GM23248 (cell line): Measurements from ENCODE around the gene SLC13A2. TPM values are rescaled to one million over a fixed set of nuclear protein-coding genes. Genes with fewer than 3 reads are reported as not detected.
"Not testable (repeated sequence)": the region's sequence is repeated elsewhere in the genome, so short reads cannot be mapped to it uniquely, and the experiment has no call there.

Source experiments
- DNase-seq: peaks from one replicate; pipeline ENCODE4 v3.0.0-alpha.2; 2015
- H2AFZ ChIP-seq: fragments of 200-600 bp; sonication (generic); 2 replicates; pipeline ENCODE4 v1.6.1; 2016; ENCODE audit warnings: antibody characterized with exemption
- H3F3A ChIP-seq: fragments of 200-600 bp; sonication (generic); 2 replicates; pipeline ENCODE4 v1.6.1; 2016; ENCODE audit warnings: mild to moderate bottlenecking, antibody characterized with exemption, mixed run types; ENCODE audit not compliant: insufficient read depth
- H3K27ac ChIP-seq: fragments of 200-600 bp; sonication (generic); 2 replicates; pipeline ENCODE4 v1.5.1; 2016; ENCODE audit warnings: mild to moderate bottlenecking
- H3K27me3 ChIP-seq: fragments of 200-600 bp; sonication (generic); replicated peaks from 2 replicates; pipeline ENCODE4 v1.6.1; 2016; ENCODE audit warnings: mild to moderate bottlenecking; ENCODE audit not compliant: insufficient read depth
- H3K36me3 ChIP-seq: fragments of 200-600 bp; sonication (generic); 2 replicates; pipeline ENCODE4 v1.6.1; 2016; ENCODE audit warnings: low read depth, mild to moderate bottlenecking
- H3K4me1 ChIP-seq: fragments of 200-600 bp; sonication (generic); 2 replicates; pipeline ENCODE4 v1.6.1; 2016; ENCODE audit warnings: mild to moderate bottlenecking; ENCODE audit not compliant: insufficient read depth
- H3K4me2 ChIP-seq: fragments of 200-600 bp; sonication (generic); one replicate; pipeline ENCODE4 v1.6.1; 2016; ENCODE audit warnings: mild to moderate bottlenecking; ENCODE audit not compliant: unreplicated experiment
- H3K4me3 ChIP-seq: fragments of 200-600 bp; sonication (generic); 2 replicates; pipeline ENCODE4 v1.5.1; 2016; ENCODE audit warnings: mild to moderate bottlenecking
- H3K79me2 ChIP-seq: fragments of 200-600 bp; sonication (generic); 2 replicates; pipeline ENCODE4 v1.6.1; 2016; ENCODE audit warnings: mild to moderate bottlenecking; ENCODE audit not compliant: insufficient read depth
- H3K9ac ChIP-seq: fragments of 200-600 bp; sonication (generic); 2 replicates; pipeline ENCODE4 v1.6.1; 2016; ENCODE audit warnings: mild to moderate bottlenecking
- H3K9me2 ChIP-seq: fragments of 200-600 bp; sonication (generic); 2 replicates; pipeline ENCODE4 v1.6.1; 2016; ENCODE audit warnings: mixed run types, mild to moderate bottlenecking, moderate library complexity; ENCODE audit not compliant: insufficient read depth
- H3K9me3 ChIP-seq: fragments of 200-600 bp; sonication (generic); one replicate; pipeline ENCODE4 v1.6.1; 2017; ENCODE audit warnings: low read depth
- H4K20me1 ChIP-seq: fragments of 200-600 bp; sonication (generic); 2 replicates; pipeline ENCODE4 v1.6.0; 2016; ENCODE audit not compliant: insufficient read depth
- EZH2 ChIP-seq: fragments of 200-600 bp; sonication (generic); IDR thresholded peaks from 2 replicates; pipeline ENCODE4 v1.6.1; 2018; ENCODE audit warnings: antibody characterized with exemption, mild to moderate bottlenecking; ENCODE audit not compliant: insufficient read depth, poor library complexity, severe bottlenecking
- EZH2phosphoT487 ChIP-seq: fragments of 200-600 bp; sonication (generic); IDR thresholded peaks from 2 replicates; pipeline ENCODE4 v1.6.1; 2018; ENCODE audit warnings: antibody characterized with exemption, moderate library complexity, mild to moderate bottlenecking, low read depth; ENCODE audit not compliant: insufficient read depth
- WGBS, 2 experiments: methylation state at CpG; one replicate each; pipeline ENCODE4 v1.1.6; 2015 to 2017; ENCODE audit warnings: low lambda C conversion rate in 2 of 2, low coverage in 1 of 2; ENCODE audit errors: missing lambda C conversion rate in 2 of 2; 5-methylcytosine and 5-hydroxymethylcytosine counted together
- in situ Hi-C: fragments of 300-500 bp; cut with MboI; formaldehyde crosslinking; loops from 2 replicates; pipeline ENCODE4 v1.15.0; 2020
- polyA plus RNA-seq: library from polyadenylated mRNA; unstranded; fragments of >200 nt; fragmentation: Nextera tagmentation; extraction: Ambion mirVana; gene quantifications from 2 replicates; pipeline ENCODE4 v1.2.1, GENCODE V29; 2016
- total RNA-seq: library from RNA; depleted of rRNA; stranded (reverse); fragments of >200 nt; shearing (Covaris generic); gene quantifications from 2 replicates; pipeline ENCODE4 v1.2.3, GENCODE V29; 2014

The SLC13A2 gene
- total and polyA plus RNA-seq, 2 experiments from 2014 or later: not detected

DNA sequence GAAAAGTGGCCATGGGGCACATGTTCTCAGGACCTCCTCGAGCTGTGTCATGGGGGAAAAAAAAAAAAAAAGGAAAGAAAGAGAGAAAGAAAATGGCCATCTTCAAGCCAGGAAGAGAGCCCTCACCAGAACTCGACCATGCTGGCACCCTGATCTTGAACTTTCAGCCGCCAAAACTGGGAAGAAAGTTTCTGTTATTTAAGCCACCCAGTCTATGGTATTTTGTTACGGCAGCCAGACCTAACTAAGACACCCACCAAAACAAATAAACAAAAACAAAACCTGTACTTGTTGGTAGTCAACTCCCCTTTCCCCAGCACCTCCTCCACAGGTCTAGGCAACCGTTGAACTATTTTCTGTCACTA lies 26.1 kb upstream of the SLC13A2 start:
- Histone ChIP-seq H3K4me2 (no peak overlapping the region), H2AFZ (no peak overlapping the region), H3K9me2 (no peaks in the 10 kb centered on the region), H3K79me2 (no peaks in the 10 kb centered on the region), H3K4me1 (no peaks in the 10 kb centered on the region), H3K36me3 (no peaks in the 10 kb centered on the region), H3K9ac (no peak overlapping the region), H3F3A (no peaks in the 10 kb centered on the region), H3K27ac (no peak overlapping the region), H3K4me3 (no peak overlapping the region), H4K20me1 (no peaks in the 10 kb centered on the region), H3K9me3 (no peaks in the 10 kb centered on the region), H3K27me3 (peaks cover 26% of the 10 kb centered on the region)
- no peak for TF ChIP-seq EZH2phosphoT487
- no peak for TF ChIP-seq EZH2
- in situ Hi-C loops: no loop called here
- WGBS, 2 experiments: 28 to 38% methylated on average over 4 to 5 of the region's 5 CpGs
- DNase-seq: no peak

DNA sequence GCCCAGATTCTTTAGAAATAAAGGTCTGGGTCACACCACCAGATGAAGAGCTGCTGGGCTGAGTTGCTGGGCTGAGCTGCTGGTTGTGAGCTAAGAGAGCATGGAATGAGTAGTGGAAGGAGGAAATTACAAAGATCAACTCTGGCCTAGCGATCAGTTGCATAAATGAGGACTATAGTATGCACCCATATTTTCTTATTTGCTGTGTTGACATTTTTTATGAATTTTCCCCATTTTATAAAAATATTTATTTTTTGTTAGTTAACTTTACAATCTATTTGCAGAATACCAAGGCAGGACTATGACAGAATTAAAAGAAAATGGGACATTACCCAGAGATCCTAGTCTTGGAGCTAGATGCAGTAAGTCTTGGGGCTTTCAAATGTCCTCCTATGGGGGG lies 23.6 kb upstream of the SLC13A2 start:
- no peaks in the 10 kb centered on the region for H3F3A ChIP-seq
- no peaks in the 10 kb centered on the region for H3K36me3 ChIP-seq
- H3K27ac ChIP-seq: no peak overlapping the region
- H3K9me2 ChIP-seq: no peaks in the 10 kb centered on the region
- TF ChIP-seq EZH2 (no peak), EZH2phosphoT487 (no peak)
- no peak overlapping the region for H3K4me2 ChIP-seq
- no peaks in the 10 kb centered on the region for H3K9me3 ChIP-seq
- no peak overlapping the region for H3K4me3 ChIP-seq
- no peaks in the 10 kb centered on the region for H3K4me1 ChIP-seq
- H2AFZ ChIP-seq: no peak overlapping the region
- H3K79me2 ChIP-seq: no peaks in the 10 kb centered on the region
- no peaks in the 10 kb centered on the region for H4K20me1 ChIP-seq
- in situ Hi-C loops: no loop called here
- no peak for DNase-seq
- H3K9ac ChIP-seq: no peak overlapping the region
- peaks cover 20% of the 10 kb centered on the region for H3K27me3 ChIP-seq
- 73 to 74% methylated on average over 1 of the region's 1 CpG for WGBS, 2 experiments

DNA sequence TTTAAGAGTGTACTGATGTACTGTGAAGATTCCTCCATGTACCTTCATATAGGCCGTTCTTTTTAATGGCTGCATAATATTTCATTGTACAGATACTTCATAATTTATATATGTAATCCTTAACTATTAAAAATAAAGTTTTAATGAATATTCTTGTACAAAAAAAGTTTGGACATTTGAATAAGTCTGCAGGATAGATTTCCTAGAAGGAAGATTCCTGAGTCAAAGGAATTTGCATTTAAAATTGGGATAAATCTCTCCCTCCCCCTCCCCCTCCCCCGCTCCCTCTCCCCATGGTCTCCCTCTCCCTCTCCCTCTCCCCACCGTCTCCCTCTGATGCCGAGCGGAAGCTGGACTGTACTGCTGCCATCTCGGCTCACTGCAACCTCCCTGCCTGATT lies 15.6 kb upstream of the SLC13A2 start:
- Histone ChIP-seq H3K9ac (no peak overlapping the region), H3F3A (no peaks in the 10 kb centered on the region), H3K27me3 (peaks cover 19% of the 10 kb centered on the region; the same call in 1 of the 2 replicates), H3K79me2 (no peaks in the 10 kb centered on the region), H3K4me2 (no peak overlapping the region), H4K20me1 (no peaks in the 10 kb centered on the region), H3K4me3 (no peak overlapping the region), H3K4me1 (no peaks in the 10 kb centered on the region), H3K9me2 (no peaks in the 10 kb centered on the region), H2AFZ (no peak overlapping the region), H3K9me3 (no peaks in the 10 kb centered on the region), H3K36me3 (no peaks in the 10 kb centered on the region), H3K27ac (no peak overlapping the region)
- WGBS, 2 experiments: 46 to 65% methylated on average over 1 to 6 of the region's 6 CpGs
- no peak for TF ChIP-seq EZH2phosphoT487
- no peak for TF ChIP-seq EZH2
- no peak for DNase-seq
- in situ Hi-C loops: no loop called here

DNA sequence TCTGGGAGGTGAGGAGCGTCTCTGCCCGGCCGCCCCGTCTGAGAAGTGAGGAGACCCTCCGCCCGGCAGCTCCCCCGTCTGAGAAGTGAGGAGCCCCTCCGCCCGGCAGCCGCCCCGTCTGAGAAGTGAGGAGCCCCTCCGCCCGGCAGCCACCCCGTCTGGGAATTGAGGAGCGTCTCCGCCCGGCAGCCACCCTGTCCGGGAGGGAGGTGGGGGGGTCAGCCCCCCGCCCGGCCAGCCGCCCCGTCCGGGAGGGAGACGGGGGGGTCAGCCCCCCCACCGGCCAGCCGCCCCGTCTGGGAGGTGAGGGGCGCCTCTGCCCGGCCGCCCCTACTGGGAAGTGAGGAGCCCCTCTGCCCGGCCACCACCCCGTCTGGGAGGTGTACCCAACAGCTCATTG lies 14.6 kb upstream of the SLC13A2 start:
- in situ Hi-C loops, H3K4me1 ChIP-seq, H3K9me3 ChIP-seq, H3K27ac ChIP-seq, H3F3A ChIP-seq, H3K36me3 ChIP-seq, H3K79me2 ChIP-seq, H3K9ac ChIP-seq, H3K4me2 ChIP-seq, H2AFZ ChIP-seq, H4K20me1 ChIP-seq, DNase-seq, H3K4me3 ChIP-seq, H3K9me2 ChIP-seq: not testable (repeated sequence)
- H3K27me3 ChIP-seq: peaks cover 22% of the 10 kb centered on the region; the same call in 1 of the 2 replicates
- WGBS, 2 experiments: 77 to 84% methylated on average over 5 to 28 of the region's 32 CpGs

DNA sequence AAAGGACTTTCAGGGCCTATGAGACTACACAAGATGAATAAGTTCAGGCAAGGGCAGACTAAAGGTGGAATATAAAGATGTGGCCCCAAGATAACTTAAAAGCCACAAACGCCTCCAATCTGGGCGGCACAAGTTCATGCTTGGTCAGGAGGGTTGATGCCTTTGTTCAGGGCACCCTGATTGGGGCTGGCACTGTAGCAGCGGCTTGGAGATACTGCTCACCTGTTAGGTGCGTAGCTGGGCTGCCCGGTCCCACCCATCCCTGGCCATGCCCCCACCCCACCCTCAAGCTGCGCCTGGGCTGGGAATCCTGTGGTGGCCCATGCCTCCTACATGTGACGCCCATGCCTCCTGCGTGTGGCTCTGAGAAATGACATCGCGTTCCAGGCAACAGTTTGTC lies 12.5 kb upstream of the SLC13A2 start:
- WGBS, 2 experiments: 64 to 66% methylated on average over 10 of the region's 10 CpGs
- in situ Hi-C loops: no loop called here
- no peak for DNase-seq

More for the DNA sequence above, 12.5 kb upstream of the SLC13A2 start:
- Histone ChIP-seq H4K20me1 (no peaks in the 10 kb centered on the region), H3F3A (no peaks in the 10 kb centered on the region), H3K9me2 (no peaks in the 10 kb centered on the region), H3K9me3 (no peaks in the 10 kb centered on the region), H3K4me3 (no peak overlapping the region), H2AFZ (no peak overlapping the region), H3K4me2 (no peak overlapping the region), H3K79me2 (no peaks in the 10 kb centered on the region), H3K27ac (no peak overlapping the region), H3K27me3 (peaks cover 34% of the 10 kb centered on the region), H3K36me3 (no peaks in the 10 kb centered on the region), H3K4me1 (no peaks in the 10 kb centered on the region), H3K9ac (no peak overlapping the region)
- TF ChIP-seq EZH2 (no peak), EZH2phosphoT487 (no peak)
